K562 (cell line): ENCODE measurements around the gene CASKIN2.

Experiments
- EZH2 ChIP-seq: IDR thresholded peaks from 2 replicates; pipeline ENCODE4 v1.6.1; 2012; ENCODE audit warnings: low read depth, mild to moderate bottlenecking, inconsistent platforms, low read length, borderline replicate concordance
- POLR2A ChIP-seq: fragments of 450-650 bp; conservative IDR thresholded peaks from 2 replicates; pipeline ENCODE4 v1.6.1; 2016
- SRSF1 ChIP-seq: fragments of 200-400 bp; formaldehyde crosslinking; IDR thresholded peaks from 2 replicates; pipeline ENCODE4 v1.6.1; 2017; ENCODE audit warnings: mild to moderate bottlenecking, low read depth, low read length, moderate library complexity
- TAF1 ChIP-seq: IDR thresholded peaks from 2 replicates; pipeline ENCODE4 v1.6.1; 2011; ENCODE audit warnings: mild to moderate bottlenecking, low read length, moderate library complexity; ENCODE audit not compliant: insufficient read depth, control insufficient read depth, severe bottlenecking; ENCODE audit errors: extremely low read depth
- ZNF121 ChIP-seq: sonication (generic); formaldehyde crosslinking; conservative IDR thresholded peaks from 2 replicates; pipeline ENCODE4 v1.8.0; 2022; ENCODE audit warnings: missing genetic modification reagents
- TF ChIP-seq, protein P1 (sequence below): conservative IDR thresholded peaks from 2 replicates; pipeline ENCODE4 v1.6.1; 2011; ENCODE audit warnings: low read depth, mild to moderate bottlenecking, low read length; ENCODE audit not compliant: control insufficient read depth

DNA sequence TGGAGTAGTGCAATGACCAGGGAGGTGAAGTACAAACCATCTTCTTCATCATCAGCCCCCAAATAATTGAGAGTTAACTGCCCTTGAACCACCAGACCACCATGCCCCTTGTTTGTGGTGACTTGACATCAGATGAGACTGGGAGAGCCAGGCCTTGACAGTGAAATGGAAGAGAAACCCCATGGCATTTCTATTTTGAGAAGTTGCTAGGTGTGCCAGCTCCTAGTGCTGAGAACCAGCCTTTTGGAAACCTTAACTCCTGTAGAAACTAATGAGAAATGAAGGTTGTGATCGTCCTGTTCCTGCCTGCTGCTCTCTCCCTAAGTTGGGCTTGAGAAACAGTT, 56.1 kb downstream of the CASKIN2 start:
- no peak for TF ChIP-seq EZH2
- TF ChIP-seq, protein P1, sequence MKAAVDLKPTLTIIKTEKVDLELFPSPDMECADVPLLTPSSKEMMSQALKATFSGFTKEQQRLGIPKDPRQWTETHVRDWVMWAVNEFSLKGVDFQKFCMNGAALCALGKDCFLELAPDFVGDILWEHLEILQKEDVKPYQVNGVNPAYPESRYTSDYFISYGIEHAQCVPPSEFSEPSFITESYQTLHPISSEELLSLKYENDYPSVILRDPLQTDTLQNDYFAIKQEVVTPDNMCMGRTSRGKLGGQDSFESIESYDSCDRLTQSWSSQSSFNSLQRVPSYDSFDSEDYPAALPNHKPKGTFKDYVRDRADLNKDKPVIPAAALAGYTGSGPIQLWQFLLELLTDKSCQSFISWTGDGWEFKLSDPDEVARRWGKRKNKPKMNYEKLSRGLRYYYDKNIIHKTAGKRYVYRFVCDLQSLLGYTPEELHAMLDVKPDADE, result no peak
- TF ChIP-seq POLR2A, result no peak
- no peak for TF ChIP-seq SRSF1
- TF ChIP-seq TAF1, result no peak
- TF ChIP-seq ZNF121 (CRISPR knock-in tag), result no peak
